SK-N-SH (cell line): ENCODE data around the gene FUT2.

Experiments used
- CTCF ChIP-seq: fragments of 200-600 bp; sonication (generic); IDR thresholded peaks from 2 replicates; pipeline ENCODE4 v1.6.1; 2017; ENCODE audit warnings: antibody characterized with exemption, mild to moderate bottlenecking, moderate library complexity
- EZH2phosphoT487 ChIP-seq: fragments of 200-600 bp; sonication (generic); IDR thresholded peaks from 2 replicates; pipeline ENCODE4 v1.6.1; 2017; ENCODE audit warnings: low read depth, mixed run types, mild to moderate bottlenecking, antibody characterized with exemption, moderate library complexity, borderline replicate concordance
- FOSL2 ChIP-seq: IDR thresholded peaks from 2 replicates; pipeline ENCODE4 v1.4.0; 2012; ENCODE audit warnings: low read depth, mild to moderate bottlenecking, moderate library complexity, borderline replicate concordance
- IRF3 ChIP-seq: fragments of 150-350 bp; IDR thresholded peaks from 2 replicates; pipeline ENCODE4 v1.6.1; 2016; ENCODE audit warnings: mild to moderate bottlenecking, low read depth, low read length
- MXI1 ChIP-seq: IDR thresholded peaks from 2 replicates; pipeline ENCODE4 v1.6.1; 2012; ENCODE audit warnings: mild to moderate bottlenecking, low read depth, low read length, improper control_type of control experiment
- NRF1 ChIP-seq: IDR thresholded peaks from 2 replicates; pipeline ENCODE4 v1.6.1; 2012; ENCODE audit warnings: low read depth, mild to moderate bottlenecking, low read length
- POLR2AphosphoS5 ChIP-seq: IDR thresholded peaks from 2 replicates; pipeline ENCODE4 v1.6.1; 2012; ENCODE audit warnings: low read depth, low read length
- RAD21 ChIP-seq: IDR thresholded peaks from 2 replicates; pipeline ENCODE4 v1.6.1; 2012; ENCODE audit warnings: mild to moderate bottlenecking, low read length
- RCOR1 ChIP-seq: fragments of 150-350 bp; IDR thresholded peaks from 2 replicates; pipeline ENCODE4 v1.6.1; 2017; ENCODE audit warnings: antibody characterized with exemption, low read length
- SIN3A ChIP-seq: IDR thresholded peaks from 2 replicates; pipeline ENCODE4 v1.6.1; 2012; ENCODE audit warnings: low read depth, mild to moderate bottlenecking, low read length, moderate library complexity, borderline replicate concordance
- TEAD4 ChIP-seq: IDR thresholded peaks from 2 replicates; pipeline ENCODE4 v1.4.0; 2012; ENCODE audit warnings: mild to moderate bottlenecking, borderline replicate concordance; ENCODE audit not compliant: insufficient read depth

- TF ChIP-seq MXI1 (no peak), RCOR1 (no peak), TEAD4 (no peak), CTCF (no peak), FOSL2 (no peak), EZH2phosphoT487 (no peak), RAD21 (no peak), SIN3A (no peak), NRF1 (no peak), IRF3 (no peak), POLR2AphosphoS5 (no peak)
These were observed 27.0 kb upstream of the FUT2 start for GRCh38 chr19:48668761-48669160.
